IMR-90 (cell line): ENCODE results near the gene STK40. TPM values are rescaled to one million over a fixed set of nuclear protein-coding genes. Genes with fewer than 3 reads are reported as not detected.

ENCODE experiments used
- ATAC-seq: fragments of 200-7000 bp; cut with Tn5 transposase; 2 replicates; pipeline ENCODE4 v1.9.1; 2020; ENCODE audit warnings: low read depth, mild to moderate bottlenecking, moderate library complexity
- BruUV-seq: library from RNA; stranded (reverse); fragments of 400-500 nt; replicated peaks from 2 replicates; lab custom pipeline; 2021; lab: Mats Ljungman, UMichigan
- CTCF ChIA-PET: fragments of 300-600 bp; formaldehyde crosslinking; extraction: SDS; loops from one replicate; lab custom pipeline; 2021; ENCODE audit warnings: antibody characterized with exemption; lab: Yijun Ruan, JAX
- POLR2A ChIA-PET: fragments of 300-600 bp; sonication (Branson Sonifier 250); formaldehyde crosslinking; loops from one replicate; lab custom pipeline; 2022; ENCODE audit warnings: antibody characterized with exemption; ENCODE audit not compliant: unreplicated experiment; lab: Charles Lee
- DNase-seq: peaks from one replicate; pipeline ENCODE4 v3.0.0; 2013
- H2AFZ ChIP-seq: replicated peaks from 2 replicates; pipeline ENCODE3; 2013; ENCODE audit warnings: low read length, mild to moderate bottlenecking; ENCODE audit not compliant: poor library complexity
- H2AK5ac ChIP-seq: 2 replicates; pipeline ENCODE4 v1.6.1; 2013; ENCODE audit warnings: low read depth, low read length, inconsistent platforms
- H2AK9ac ChIP-seq: replicated peaks from 2 replicates; pipeline ENCODE3; 2013; ENCODE audit warnings: mild to moderate bottlenecking, low read depth, low read length, moderate library complexity; ENCODE audit not compliant: poor library complexity
- H2BK120ac ChIP-seq: 2 replicates; pipeline ENCODE4 v1.6.1; 2013; ENCODE audit warnings: low read depth, low read length, inconsistent platforms
- H2BK15ac ChIP-seq: 3 replicates; pipeline ENCODE4 v1.6.1; 2013; ENCODE audit warnings: low read depth, low read length, inconsistent platforms
- H2BK20ac ChIP-seq: 2 replicates; pipeline ENCODE4 v1.6.1; 2013; ENCODE audit warnings: low read depth, mild to moderate bottlenecking, inconsistent platforms, low read length, moderate library complexity
- H2BK5ac ChIP-seq: 2 replicates; pipeline ENCODE4 v1.6.1; 2013; ENCODE audit warnings: mild to moderate bottlenecking, low read depth, low read length, inconsistent platforms; ENCODE audit not compliant: poor library complexity, severe bottlenecking
- H3K14ac ChIP-seq: replicated peaks from 2 replicates; pipeline ENCODE4 v1.6.1; 2013; ENCODE audit warnings: low read depth, low read length, inconsistent platforms
- H3K18ac ChIP-seq: 2 replicates; pipeline ENCODE4 v1.6.1; 2013; ENCODE audit warnings: low read depth, low read length, control low read depth
- H3K23ac ChIP-seq: 2 replicates; pipeline ENCODE4 v1.6.1; 2013; ENCODE audit warnings: low read depth, low read length, inconsistent platforms
- H3K27ac ChIP-seq: 2 replicates; pipeline ENCODE4 v1.5.1; 2013; ENCODE audit warnings: mild to moderate bottlenecking, control low read depth, low read length; ENCODE audit not compliant: insufficient read depth
- H3K27me3 ChIP-seq: 2 replicates; pipeline ENCODE4 v1.6.1; 2013; ENCODE audit warnings: low read length; ENCODE audit not compliant: control insufficient read depth, insufficient read depth
- H3K36me3 ChIP-seq: 2 replicates; pipeline ENCODE4 v1.6.1; 2013; ENCODE audit warnings: low read length, mixed read lengths; ENCODE audit not compliant: control insufficient read depth, insufficient read depth
- H3K4ac ChIP-seq: 2 replicates; pipeline ENCODE4 v1.6.1; 2013; ENCODE audit warnings: low read depth, low read length, inconsistent platforms
- H3K4me1 ChIP-seq: 2 replicates; pipeline ENCODE4 v1.6.1; 2013; ENCODE audit warnings: low read length, mixed read lengths; ENCODE audit not compliant: control insufficient read depth, insufficient read depth
- H3K4me2 ChIP-seq: 2 replicates; pipeline ENCODE4 v1.6.1; 2013; ENCODE audit warnings: low read depth, mild to moderate bottlenecking, control low read depth, low read length, moderate library complexity
- H3K4me3 ChIP-seq: 2 replicates; pipeline ENCODE4 v1.5.1; 2013; ENCODE audit warnings: low read depth, mild to moderate bottlenecking, control low read depth, low read length, moderate library complexity; ENCODE audit not compliant: insufficient read depth
- H3K56ac ChIP-seq: 2 replicates; pipeline ENCODE4 v1.6.1; 2013; ENCODE audit warnings: low read length, inconsistent platforms; ENCODE audit not compliant: insufficient read depth; ENCODE audit errors: extremely low read depth
- H3K79me1 ChIP-seq, 2 experiments: 2 replicates each; pipeline ENCODE4 v1.6.1; 2013; ENCODE audit warnings: low read length in 2 of 2, inconsistent platforms in 1 of 2, low read depth in 1 of 2
- H3K9ac ChIP-seq: 2 replicates; pipeline ENCODE4 v1.6.1; 2013; ENCODE audit warnings: low read depth, low read length, control low read depth
- H3K9me1 ChIP-seq: 2 replicates; pipeline ENCODE4 v1.6.1; 2013; ENCODE audit warnings: low read length, inconsistent platforms; ENCODE audit not compliant: insufficient read depth
- H3K9me3 ChIP-seq: 2 replicates; pipeline ENCODE4 v1.6.1; 2013; ENCODE audit warnings: low read length; ENCODE audit not compliant: control insufficient read depth, insufficient read depth
- H4K20me1 ChIP-seq: 2 replicates; pipeline ENCODE4 v1.6.1; 2013; ENCODE audit warnings: low read length, inconsistent platforms; ENCODE audit not compliant: insufficient read depth
- H4K5ac ChIP-seq: 2 replicates; pipeline ENCODE4 v1.6.1; 2013; ENCODE audit warnings: mild to moderate bottlenecking, low read depth, low read length, control low read depth
- H4K8ac ChIP-seq, 2 experiments: 2 replicates each; pipeline ENCODE4 v1.6.1; 2013; ENCODE audit warnings: low read depth in 2 of 2, low read length in 2 of 2, control low read depth in 1 of 2, inconsistent platforms in 1 of 2
- H4K91ac ChIP-seq: 2 replicates; pipeline ENCODE4 v1.6.1; 2013; ENCODE audit warnings: low read depth, low read length, inconsistent platforms; ENCODE audit not compliant: insufficient read depth
- MAZ ChIP-seq: IDR thresholded peaks from 2 replicates; pipeline ENCODE4 v1.6.1; 2012; ENCODE audit warnings: low read depth, mild to moderate bottlenecking, low read length, improper control_type of control experiment, moderate library complexity, borderline replicate concordance
- MXI1 ChIP-seq: IDR thresholded peaks from 2 replicates; pipeline ENCODE4 v1.6.1; 2012; ENCODE audit warnings: low read depth, mild to moderate bottlenecking, low read length, moderate library complexity, borderline replicate concordance
- WGBS, 2 experiments: methylation state at CpG; one replicate each; pipeline versions ENCODE4 v1.1.5 to v1.1.7; 2013; ENCODE audit warnings: missing lambda C conversion rate in 2 of 2; ENCODE audit not compliant: insufficient read length in 1 of 2; ENCODE audit errors: extremely low coverage in 2 of 2; 5-methylcytosine and 5-hydroxymethylcytosine counted together
- dilution Hi-C: fragments of 300-500 bp; cut with HindIII; formaldehyde crosslinking; loops from one replicate; pipeline ENCODE4 v1.14.3; 2018; ENCODE audit warnings: low sequenced_read_pairs; ENCODE audit not compliant: unreplicated experiment
- in situ Hi-C: fragments of 300-500 bp; cut with MboI; formaldehyde crosslinking; loops from 3 replicates; pipeline ENCODE4 v1.14.3; 2019; ENCODE audit warnings: low sequenced_read_pairs, inconsistent platforms, mixed read lengths
- intact Hi-C: fragments of 100-400 bp; cut with micrococcal nuclease; formaldehyde crosslinking; loops from 2 replicates; pipeline ENCODE4 v1.10.0; 2022
- polyA plus RNA-seq, 3 experiments: library from polyadenylated mRNA; depleted of rRNA; stranded (reverse); fragments of >200 nt; gene quantifications; 2 replicates each; pipeline ENCODE4 v1.2.3, GENCODE V29; 2012; ENCODE audit warnings: low replicate concordance in 1 of 3
- total RNA-seq: library from RNA; depleted of rRNA; stranded (reverse); fragments of >200 nt; gene quantifications from 2 replicates; pipeline ENCODE4 v1.2.3, GENCODE V29; 2012
- TF ChIP-seq, protein P1 (sequence below): fragments of 150-350 bp; IDR thresholded peaks from 2 replicates; pipeline ENCODE4 v1.6.1; 2016; ENCODE audit warnings: low read depth, mild to moderate bottlenecking, low read length, moderate library complexity, borderline replicate concordance

Gene STK40
- total and polyA plus RNA-seq, 2 of the 4 experiments (the other 2 are of a cell fraction), result 16.0 to 29.9 TPM

DNA sequence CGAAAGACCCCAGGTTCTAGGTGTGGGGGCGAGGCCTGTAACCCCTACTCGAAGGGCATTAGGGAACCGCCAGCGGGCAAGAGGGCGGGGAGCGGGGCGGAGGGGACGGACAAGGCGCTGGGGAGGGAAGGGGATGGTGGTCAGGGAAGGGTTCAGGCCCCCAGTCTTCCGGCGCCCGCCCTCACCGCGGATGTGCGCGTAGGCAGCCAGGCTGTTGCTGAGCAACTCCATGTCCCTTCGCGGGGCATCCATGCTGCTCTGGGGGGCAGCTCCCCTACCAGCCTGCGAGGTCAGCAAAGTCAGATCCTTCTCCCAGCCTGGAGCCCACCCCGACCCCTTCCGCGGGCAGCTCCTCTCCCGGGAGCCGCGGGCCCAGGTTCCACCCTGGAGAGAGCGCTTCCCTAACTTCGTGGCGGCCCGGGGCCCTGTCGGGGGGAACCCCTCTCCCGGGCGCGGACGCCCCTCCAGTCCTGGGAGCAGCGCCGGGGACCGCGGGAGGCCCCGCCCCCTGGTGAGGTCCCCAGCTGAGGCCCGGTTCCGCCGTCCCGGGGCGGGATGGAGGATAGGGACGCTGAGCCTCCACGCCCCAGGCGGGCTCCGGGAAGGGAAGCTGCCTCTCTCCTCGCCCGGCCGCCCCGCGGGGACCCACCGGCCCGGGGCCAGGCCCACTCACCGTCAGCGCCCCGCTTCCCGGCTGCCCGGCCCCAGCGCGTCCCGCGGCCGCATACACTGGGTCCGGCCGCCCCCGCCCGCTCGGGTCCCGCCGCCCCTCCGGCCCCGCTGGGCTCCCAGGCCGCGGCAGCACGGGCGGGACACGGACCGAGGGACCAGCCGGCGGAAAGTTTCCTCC lies 62.7 kb downstream of the STK40 start:
- Histone ChIP-seq H3K14ac (peak overlapping the region; percentile 89), H4K91ac (peak overlapping the region; percentile 61), H2AK5ac (peak overlapping the region; percentile 76), H2BK5ac (peak overlapping the region; percentile 91), H4K20me1 (peaks cover 7% of the 10 kb centered on the region), H2BK120ac (peak overlapping the region; percentile 33; the same call in 1 of the 2 replicates), H2AFZ (peak overlapping the region; percentile 82), H3K18ac (peak overlapping the region; percentile 15; the same call in 1 of the 2 replicates), H3K79me1 (peaks cover 0 to 64% of the 10 kb centered on the region in 2 experiments), H2BK15ac (no peak overlapping the region), H3K9ac (peak overlapping the region; percentile 71), H3K36me3 (peaks cover 9% of the 10 kb centered on the region), H3K27ac (peak overlapping the region; percentile 87), H4K5ac (peak overlapping the region; percentile 17), H3K9me1 (peaks cover 23% of the 10 kb centered on the region), H3K56ac (peak overlapping the region; percentile 54), H3K4me2 (peak overlapping the region; percentile 80), H4K8ac (peak overlapping the region in 1 of 2 experiments; percentile 50; a peak in 2 of 4 replicates), H3K9me3 (no peaks in the 10 kb centered on the region), H2AK9ac (peak overlapping the region; percentile 99), H3K27me3 (no peaks in the 10 kb centered on the region), H3K4me1 (peaks cover 30% of the 10 kb centered on the region), H2BK20ac (no peak overlapping the region), H3K4ac (peak overlapping the region; percentile 86), H3K23ac (peak overlapping the region; percentile 83; the same call in 1 of the 2 replicates), H3K4me3 (peak overlapping the region; percentile 78)
- ChIA-PET POLR2A (interaction anchor here (0.6 to 2.3 kb wide), 2 partner anchors 46 to 63 kb away, joined by 3 to 6 read pairs; no protein-coding TSS in a partner anchor), CTCF (interaction anchor here (1.1 to 1.2 kb wide), 3 partner anchors 28 to 64 kb away, joined by 3 to 4 read pairs (median 3); no protein-coding TSS in a partner anchor)
- BruUV-seq, result no TSS peak
- ATAC-seq, result peak; percentile 44
- 0% methylated on average over 5 of the region's 83 CpGs; no CpG with 5 or more reads in 1 of the 2 experiments for WGBS, 2 experiments
- dilution Hi-C loops, result no loop called here
- TF ChIP-seq MXI1 (0 out of 2 replicates have a peak, but pooled peaks have one; percentile 6), MAZ (peak; percentile 26; the same call in 1 of the 2 replicates)
- TF ChIP-seq, protein P1, sequence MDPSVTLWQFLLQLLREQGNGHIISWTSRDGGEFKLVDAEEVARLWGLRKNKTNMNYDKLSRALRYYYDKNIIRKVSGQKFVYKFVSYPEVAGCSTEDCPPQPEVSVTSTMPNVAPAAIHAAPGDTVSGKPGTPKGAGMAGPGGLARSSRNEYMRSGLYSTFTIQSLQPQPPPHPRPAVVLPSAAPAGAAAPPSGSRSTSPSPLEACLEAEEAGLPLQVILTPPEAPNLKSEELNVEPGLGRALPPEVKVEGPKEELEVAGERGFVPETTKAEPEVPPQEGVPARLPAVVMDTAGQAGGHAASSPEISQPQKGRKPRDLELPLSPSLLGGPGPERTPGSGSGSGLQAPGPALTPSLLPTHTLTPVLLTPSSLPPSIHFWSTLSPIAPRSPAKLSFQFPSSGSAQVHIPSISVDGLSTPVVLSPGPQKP, result no peak
- in situ Hi-C loops, result no loop called here
- intact Hi-C loops, result loop anchor here (2.0 to 5.0 kb wide), 3 partner anchors 28 to 64 kb away; partner anchors contain the start of gene STK40
- peak; percentile 59 for DNase-seq
